NOMO-1 treated with DMSO at 0.1 percent for 48 hours (cell line): ENCODE results near the gene CRKL.

Experiments
- DNase-seq: peaks from one replicate; lab custom pipeline; 2025; ENCODE audit not compliant: unreplicated experiment; lab: John Stamatoyannopoulos, UW

The CRKL gene

DNA sequence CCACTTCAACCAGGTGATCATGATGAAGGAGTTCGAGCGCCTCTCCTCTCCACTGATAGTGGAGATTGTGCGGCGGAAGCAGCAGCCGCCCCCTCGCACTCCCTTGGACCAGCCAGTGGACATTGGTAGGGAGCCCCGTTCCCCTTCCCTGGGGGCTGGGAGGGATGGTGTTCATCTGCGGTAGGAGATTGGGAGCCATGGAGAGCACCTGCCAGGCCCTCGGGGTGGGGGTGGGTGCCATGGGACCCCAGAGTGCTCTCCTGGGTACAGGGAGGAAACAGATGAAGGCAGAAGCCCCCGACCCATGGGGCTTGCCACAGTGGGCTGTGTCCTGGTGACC lies 77.7 kb downstream of the CRKL start:
- DNase-seq = no peak

GRCh38 chr22:20995329-20996030 lies 78.3 kb downstream of the CRKL start:
- no peak for DNase-seq

DNA sequence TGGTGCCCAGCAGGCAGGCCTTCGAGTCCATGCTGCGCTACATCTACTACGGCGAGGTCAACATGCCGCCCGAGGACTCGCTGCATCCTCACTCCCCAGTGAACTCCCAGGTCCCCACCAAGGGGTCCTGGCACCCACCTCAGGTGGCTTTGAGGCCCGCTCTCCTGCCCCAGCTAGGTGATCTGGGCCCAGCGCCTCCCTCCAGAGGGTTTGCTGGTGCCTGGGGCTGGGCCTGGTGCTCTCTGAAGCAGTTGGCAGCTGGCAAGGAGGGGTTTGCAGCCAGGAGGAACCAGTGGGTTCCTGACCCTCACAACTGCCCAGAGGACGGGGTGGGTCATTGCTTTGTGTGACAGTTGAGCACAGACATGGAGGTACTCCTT lies 78.8 kb downstream of the CRKL start:
- no peak for DNase-seq

GRCh38 chr22:20996598-20997535 lies 79.7 kb downstream of the CRKL start:
- DNase-seq = no peak

DNA sequence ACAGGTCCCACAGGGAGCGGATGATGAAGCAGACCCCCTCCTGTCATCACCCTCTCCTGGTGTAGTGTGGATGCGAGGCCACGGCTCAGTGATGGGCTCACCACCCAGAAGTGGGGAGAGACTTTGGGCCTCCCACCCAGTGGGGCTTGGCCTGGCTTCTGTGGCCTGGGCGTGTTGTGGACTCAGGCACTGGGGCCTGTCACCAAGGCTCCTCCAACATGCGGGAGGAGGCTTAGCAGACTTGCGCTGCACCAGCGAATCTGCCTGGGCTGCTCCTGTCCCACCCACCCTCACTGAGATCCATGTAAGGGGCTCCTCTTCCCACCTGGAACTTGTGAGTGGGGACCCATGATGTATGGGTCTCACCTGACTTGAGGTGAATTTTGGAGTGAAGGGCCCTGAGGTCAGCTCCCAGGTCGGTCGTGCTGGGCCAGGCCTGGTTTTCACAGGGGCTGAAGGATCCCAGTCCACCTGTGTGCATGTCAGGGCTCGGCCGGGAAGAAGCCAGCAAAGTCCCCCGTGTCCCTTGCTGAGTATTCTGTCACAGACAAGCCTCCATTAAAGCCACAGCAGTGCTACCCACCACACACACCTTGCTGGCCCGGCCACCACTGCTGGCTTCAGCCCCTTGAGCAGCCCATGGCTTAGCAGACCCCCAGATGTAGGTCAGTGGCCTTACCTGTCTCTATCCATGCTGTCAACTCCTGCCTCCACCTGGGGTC lies 80.5 kb downstream of the CRKL start:
- no peak for DNase-seq

DNA sequence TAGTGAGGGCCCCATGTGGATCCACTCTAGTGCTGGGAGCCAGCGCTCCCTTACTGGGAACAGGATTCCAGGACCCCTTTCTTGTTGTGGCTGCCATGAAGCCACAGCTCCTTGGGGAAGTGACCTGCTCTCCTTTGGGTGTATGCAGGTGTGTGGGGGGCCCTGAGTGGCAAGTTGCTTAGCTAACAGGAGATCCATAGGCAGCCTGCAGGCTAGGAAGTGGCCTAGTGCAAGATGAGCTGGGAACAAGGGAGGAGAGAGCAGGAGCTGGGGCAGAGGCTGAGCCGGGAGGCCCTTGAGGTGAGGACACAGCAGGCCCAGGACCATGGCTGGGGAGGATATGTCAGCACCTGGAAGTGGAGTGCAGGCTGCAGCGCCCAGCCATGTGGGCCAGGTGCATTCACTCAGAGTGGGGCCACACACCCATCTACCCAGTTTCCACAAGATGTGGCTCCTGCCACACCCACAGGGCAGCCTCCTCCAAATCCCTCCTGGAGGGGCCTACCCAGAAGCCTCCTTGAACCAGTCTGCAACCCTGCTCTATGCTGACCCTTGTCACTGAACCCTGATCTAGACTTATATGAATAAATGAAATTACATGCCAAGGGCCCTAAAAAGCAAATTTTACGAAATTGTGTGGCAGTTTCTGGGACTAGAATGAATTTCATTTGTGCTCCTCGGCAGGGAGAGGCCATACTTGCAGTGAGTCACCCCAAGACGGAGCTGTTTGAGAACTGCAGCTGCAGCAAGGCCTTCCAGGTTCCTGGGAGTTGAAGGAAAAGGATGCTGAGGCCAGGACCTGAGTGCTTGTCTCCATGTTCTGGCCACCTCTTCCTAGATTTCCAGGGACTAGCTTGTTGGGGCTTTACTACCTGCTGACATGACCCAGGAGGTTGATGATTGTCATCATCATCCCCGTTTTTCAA lies 81.5 kb downstream of the CRKL start:
- no peak for DNase-seq

DNA sequence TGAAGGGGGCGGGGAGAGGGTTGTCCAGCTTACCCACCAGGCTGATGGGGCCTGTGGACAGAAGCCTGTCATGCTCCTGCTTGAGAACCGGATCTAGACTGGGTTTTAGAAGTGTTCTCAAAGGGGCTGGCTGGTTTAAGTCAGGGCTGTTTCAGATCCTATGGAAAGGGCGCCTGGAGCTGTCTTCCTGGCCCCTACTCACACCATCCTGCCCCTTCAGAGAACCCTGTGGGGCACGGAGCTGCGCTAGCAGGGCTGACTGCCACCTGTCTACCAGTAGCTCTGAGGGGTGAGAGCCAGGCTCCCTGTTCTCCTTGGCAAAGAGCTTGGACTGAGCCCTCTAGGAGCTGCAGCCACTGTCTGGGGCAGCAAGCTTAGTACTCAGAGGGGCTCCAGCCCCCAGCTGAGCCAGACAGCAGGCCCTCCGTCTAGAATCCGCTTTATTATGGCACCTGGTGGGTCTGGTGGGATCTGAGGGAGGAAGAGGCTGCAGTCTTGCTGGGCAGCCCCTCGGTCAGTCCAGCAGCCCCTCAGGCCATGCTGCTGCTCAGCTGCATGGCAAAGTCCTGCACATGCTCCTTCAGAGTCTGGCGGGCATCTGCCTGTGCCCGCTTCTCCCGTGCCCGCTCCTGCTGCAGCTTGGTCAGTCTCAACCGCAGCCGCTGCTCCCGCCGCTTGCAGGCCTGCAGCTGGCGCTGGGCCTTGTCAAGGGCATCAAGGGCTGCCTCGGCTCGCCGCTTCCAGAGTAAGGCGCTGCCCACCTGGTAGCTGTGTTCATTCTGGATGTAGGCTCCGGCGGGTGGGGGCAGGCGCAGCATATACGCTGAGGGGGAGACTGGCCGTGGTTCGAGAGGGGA lies 82.4 kb downstream of the CRKL start:
- no peak for DNase-seq

DNA sequence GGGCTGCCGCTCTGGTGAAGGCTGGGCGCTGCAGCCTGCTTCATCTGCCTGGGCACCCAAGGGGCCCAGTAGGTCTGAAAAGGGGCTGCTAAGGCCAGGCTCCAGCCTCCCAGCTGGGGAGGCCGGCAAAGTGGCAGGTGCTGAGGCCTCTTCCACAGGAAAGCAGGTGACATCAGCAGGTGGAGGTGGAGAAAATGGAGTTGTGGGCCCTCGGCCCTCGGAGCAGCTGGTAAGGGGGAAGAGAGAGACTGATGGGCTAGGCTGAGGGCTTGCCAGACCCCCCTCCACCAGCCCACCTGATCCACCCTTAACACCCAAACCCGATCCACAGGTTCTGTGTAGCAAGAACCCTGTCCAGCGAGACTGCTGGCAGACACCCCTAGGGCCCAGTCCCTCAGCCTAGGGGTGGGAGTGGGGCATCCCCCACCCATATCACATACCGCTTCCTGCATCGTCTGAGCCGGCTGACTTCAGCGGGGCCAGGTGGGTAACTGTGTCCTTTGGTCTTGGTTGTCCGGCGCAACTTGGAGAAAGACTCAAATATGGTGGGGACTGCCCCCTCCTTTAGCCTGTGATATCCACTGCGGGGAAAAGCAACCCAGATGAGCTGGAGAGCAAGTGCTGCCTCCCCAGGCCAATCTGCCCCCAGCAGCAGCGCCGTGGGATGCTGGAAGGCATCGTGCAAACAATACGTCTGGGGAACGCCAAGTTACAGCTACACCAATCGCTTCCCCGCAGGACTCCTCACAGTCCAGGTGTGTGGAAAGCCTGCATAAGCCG lies 83.2 kb downstream of the CRKL start:
- no peak for DNase-seq

DNA sequence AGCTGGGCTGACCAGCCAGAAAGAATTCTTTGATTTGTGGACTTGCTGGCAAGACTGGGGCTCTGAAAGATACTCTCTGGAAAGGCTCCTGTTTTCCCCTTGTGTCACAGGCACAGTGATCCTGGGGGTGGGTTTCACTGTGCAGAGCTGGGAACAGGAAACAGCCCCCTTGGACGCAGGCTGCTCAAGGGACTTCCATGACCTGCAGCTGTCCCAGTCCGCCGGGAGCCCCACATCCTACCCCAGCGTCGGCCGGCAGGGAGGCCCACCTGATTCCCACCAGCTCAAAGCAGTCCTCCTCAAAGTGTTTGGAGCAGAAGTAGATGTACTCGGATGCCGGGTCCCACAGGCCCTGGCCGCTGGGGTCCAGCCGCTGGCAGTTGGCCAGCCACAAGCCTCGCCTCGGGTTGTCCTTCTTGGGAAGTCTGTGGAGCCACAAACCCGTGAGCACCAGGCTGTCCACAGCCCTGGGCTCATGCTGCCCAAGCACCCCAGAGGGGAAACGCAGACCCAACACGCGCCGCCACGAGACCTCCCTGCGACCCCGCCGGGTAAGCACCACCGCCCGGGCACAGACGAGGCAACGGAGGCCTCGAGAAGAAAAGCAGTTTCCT lies 83.9 kb downstream of the CRKL start:
- no peak for DNase-seq

DNA sequence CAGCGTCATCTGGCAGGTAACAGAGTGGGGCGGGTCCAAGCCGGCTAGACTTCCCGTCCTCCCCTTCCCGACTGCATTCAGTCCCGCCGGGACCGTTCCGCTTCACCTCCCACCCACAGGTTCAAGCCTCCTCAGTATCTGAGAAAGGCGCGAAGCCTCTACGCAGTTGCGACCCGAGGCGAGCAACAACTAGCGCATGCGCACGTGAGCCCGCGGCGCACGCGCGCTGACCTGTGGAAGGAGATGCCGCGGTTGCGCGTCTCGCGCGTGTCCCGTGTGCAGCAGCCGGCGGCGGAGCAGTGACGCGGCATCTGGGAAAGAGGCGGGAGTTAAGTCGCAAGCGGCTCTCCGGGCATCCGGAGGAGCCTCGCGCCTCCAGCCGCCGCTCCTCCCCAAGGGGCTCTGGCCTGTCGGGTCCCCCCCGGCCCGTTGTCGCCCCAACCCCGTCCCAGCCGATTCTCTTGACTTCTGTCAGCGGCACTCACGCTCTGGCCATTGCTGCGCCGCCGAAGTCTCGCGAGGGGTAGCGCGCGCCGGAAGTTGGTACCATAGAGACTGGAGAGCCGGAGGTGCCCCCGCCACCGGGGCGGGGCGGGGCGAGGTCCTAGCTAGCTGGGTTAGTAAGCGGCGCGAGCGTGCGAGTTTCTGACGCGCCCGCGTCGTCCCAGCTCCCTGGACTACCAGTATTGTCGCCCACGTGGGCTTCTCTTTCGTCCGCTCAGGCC lies 84.6 kb downstream of the CRKL start, which contains the start of gene THAP7:
Gene THAP7, minus strand, starts transcription at position 518 of the 725 bp plus-strand sequence. Its CDS starts 207 bp downstream, at position 311.
- DNase-seq = peak; percentile 95
